GM19452 (cell line): ENCODE results near the gene SLC22A25.
"Not testable (repeated sequence)": the region's sequence is repeated elsewhere in the genome, so short reads cannot be mapped to it uniquely, and the experiment has no call there.

Source experiments
- ATAC-seq: cut with Tn5 transposase; IDR thresholded peaks from one replicate; pipeline ENCODE4 v1.9.1; 2021; ENCODE audit not compliant: unreplicated experiment

SLC22A25 gene

DNA sequence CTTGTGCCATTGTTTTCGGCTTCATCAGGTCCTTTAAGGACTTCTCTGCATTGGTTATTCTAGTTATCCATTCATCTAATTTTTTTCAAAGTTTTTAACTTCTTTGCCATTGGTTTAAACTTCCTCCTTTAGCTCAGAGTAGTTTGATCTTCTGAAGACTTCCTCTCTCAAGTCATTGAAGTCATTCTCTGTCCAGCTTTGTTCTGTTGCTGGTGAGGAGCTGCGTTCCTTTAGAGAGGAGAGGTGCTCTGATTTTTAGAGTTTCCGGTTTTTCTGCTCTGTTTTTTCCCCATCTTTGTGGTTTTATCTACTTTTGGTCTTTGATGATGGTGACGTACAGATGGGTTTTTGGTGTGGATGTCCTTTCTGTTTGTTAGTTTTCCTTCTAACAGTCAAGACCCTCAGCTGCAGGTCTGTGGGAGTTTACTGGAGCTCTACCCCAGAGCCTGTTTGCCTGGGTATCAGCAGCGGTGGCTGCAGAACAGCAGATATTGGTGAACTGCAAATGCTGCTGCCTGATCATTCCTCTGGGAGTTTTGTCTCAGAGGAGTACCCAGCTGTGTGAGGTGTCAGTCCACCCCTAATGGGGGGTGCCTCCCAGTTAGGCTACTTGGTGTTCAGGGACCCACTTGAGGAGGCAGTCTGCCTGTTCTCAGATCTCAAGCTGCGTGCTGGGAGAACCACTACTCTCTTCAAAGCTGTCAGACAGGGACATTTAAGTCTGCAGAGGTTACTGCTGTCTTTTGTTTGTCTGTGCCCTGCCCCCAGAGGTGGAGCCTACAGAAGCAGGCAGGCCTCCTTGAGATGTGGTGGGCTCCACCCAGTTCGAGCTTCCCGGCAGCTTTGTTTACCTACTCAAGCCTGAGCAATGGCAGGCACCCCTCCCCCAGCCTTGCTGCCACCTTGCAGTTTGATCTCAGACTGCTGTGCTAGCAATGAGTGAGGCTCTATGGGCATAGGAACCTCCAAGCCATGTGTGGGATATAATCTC lies 7.6 kb downstream of the SLC22A25 start:
- not testable (repeated sequence) for ATAC-seq

DNA sequence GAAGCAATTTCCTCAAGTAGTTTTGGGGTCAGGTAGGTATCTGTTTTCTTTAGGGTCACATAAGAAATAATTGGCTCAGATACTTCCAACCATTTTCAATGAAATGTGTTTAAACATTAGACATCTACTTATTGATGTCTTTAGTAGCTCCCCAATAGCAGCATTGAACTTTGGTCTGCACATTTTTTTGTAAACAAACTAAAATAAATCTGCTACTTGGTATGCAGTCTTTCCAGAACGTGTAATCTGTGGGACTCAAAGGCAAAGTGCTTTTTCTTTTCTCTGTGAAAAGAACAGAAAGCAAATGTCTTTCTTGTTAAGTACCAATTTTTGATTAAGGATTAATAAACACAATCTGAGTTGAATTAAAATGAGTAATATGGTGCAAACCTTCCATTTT lies 13.6 kb downstream of the SLC22A25 start:
- ATAC-seq = no peak

GRCh38 chr11:63227521-63228107 lies 15.8 kb downstream of the SLC22A25 start:
- no peak for ATAC-seq

DNA sequence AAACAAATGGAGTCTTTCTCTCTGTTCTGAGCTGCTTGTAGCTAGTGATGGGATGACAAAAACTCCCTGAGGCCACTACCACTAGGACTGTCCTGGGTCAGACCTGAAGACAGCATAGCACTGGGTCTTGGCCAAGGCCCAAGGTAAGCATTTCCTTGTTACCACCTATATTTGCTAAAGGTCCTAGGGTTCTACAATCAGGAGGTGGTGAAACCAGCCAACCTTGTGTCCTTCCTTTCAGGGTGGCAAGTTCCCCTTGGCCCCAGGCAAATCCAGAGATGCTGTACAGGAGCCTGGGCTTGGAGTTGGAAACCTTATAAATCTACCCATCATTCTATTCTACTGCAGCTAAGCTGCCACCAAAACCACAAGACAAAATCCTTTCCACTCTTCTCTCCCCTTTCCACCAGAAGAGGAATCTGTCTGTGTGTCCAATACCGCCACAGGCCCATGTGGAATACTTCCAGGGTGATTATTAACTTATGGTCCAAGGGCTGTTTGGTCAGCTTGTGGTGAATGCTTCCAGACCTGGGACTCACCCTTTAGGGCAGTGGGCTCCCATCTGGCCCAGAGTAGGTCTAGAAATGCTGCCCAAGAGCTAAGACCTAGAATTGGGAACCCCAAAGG lies 16.8 kb downstream of the SLC22A25 start:
- no peak for ATAC-seq

GRCh38 chr11:63214093-63214492 lies 29.3 kb downstream of the SLC22A25 start:
- no peak for ATAC-seq

DNA sequence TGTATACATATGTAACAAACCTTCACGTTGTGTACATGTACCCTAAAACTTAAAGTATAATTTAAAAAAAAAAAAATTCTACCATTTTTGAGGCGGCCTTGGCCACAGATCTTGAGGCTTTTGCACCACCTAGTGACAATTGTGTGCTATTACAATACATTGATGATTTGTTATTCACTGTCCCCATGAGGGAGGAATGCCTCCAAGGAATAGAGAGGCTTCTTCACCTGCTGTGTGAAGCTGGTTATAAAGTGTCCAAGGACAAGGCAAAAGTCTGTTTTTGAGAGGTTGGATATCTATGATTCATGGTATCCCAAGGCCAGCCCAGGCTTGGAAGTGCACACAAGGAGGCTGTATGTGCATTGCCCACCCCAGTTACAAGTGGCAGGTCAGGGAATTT lies 30.7 kb downstream of the SLC22A25 start:
- no peak for ATAC-seq

DNA sequence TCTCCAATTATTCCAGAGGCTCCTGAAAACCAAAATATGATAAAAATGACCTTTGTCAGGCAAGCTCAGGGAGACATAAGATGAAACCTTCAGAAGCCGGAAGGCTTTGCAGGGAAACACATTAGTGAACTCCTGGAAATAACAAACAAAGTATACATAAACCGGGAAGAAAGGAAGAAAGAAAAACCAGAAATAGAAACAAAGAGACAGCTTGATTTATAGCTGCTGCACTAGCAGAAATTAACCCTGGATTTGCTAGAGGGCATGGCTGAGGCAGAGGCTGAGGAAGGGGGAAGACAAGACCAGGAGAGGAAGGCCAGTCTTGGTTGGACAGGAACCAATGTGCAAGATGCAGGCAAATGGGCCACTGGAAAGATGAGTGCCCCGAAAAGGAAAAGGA lies 33.3 kb downstream of the SLC22A25 start:
- ATAC-seq = no peak
